T-helper 2 cell treated with Interferon-gamma antibody and Interleukin-4, amounts not matched to agents 100 ng/mL and 5 ng/mL, for 36 hours (primary cell): ENCODE data around the gene NEFH. TPM values are rescaled to one million over a fixed set of nuclear protein-coding genes. Genes with fewer than 3 reads are reported as not detected.

Experiments
- total RNA-seq: library from RNA; stranded (reverse); gene quantifications from 2 replicates; pipeline ENCODE4 v1.2.3, GENCODE V29; 2022

The NEFH gene
- total RNA-seq, 1 donor from 2014 or later, result 3.9 TPM

Other genes with a start within 250 kb of the NEFH start
- 37.3 and 39.6 TPM in 2 replicates for gene RHBDD3, start 212.2 kb upstream of the NEFH start, total RNA-seq
- gene EWSR1, start 211.9 kb upstream of the NEFH start, total RNA-seq, result 376 and 400 TPM in 2 replicates
- 3.0 and 3.6 TPM in 2 replicates for gene GAS2L1, start 173.6 kb upstream of the NEFH start, total RNA-seq
- 0.45 and 0.64 TPM in 2 replicates for gene RASL10A, start 164.5 kb upstream of the NEFH start, total RNA-seq
- 82.1 and 85.7 TPM in 2 replicates for gene AP1B1, start 91.6 kb upstream of the NEFH start, total RNA-seq
- gene RFPL1, start 41.6 kb upstream of the NEFH start, total RNA-seq, result 0.11 TPM in 1 of 2 replicates, not detected in the other
- gene THOC5, start 73.5 kb downstream of the NEFH start, total RNA-seq, result 56.6 and 61.3 TPM in 2 replicates
- 35.1 and 39.2 TPM in 2 replicates for gene NIPSNAP1, start 100.9 kb downstream of the NEFH start, total RNA-seq
- 63.5 and 63.9 TPM in 2 replicates for gene NF2, start 123.4 kb downstream of the NEFH start, total RNA-seq
- gene CABP7, start 239.8 kb downstream of the NEFH start, total RNA-seq, result 0.05 TPM in 1 of 2 replicates, not detected in the other